Stimulated activated CD8-positive, alpha-beta memory T cell treated with anti-CD3 and anti-CD28 coated beads, Interleukin-7, amount 100 ng/mL, for 4 hours (primary cell): ENCODE results near the gene NSUN7.

Experiments
- DNase-seq, 2 donors: peaks; one replicate each; pipeline ENCODE4 v3.0.0-alpha.2; 2020; ENCODE audit warnings: low read depth in 2 of 2

The NSUN7 gene

GRCh38 chr4:40736910-40737309 lies 12.8 kb upstream of the NSUN7 start:
- DNase-seq = no peak

- DNase-seq = no peak
These were observed 11.9 kb upstream of the NSUN7 start for GRCh38 chr4:40737879-40738278.

GRCh38 chr4:40739347-40739746 lies 10.4 kb upstream of the NSUN7 start:
- DNase-seq = no peak

- no peak for DNase-seq
These were observed 5.5 kb upstream of the NSUN7 start for GRCh38 chr4:40744218-40744617.

- DNase-seq = no peak
These were observed 4.3 kb upstream of the NSUN7 start for GRCh38 chr4:40745285-40745984.

- no peak for DNase-seq
These were observed 2.4 kb upstream of the NSUN7 start for GRCh38 chr4:40747207-40747835.

GRCh38 chr4:40750461-40751258 lies 905 bp downstream of the NSUN7 start:
- no peak for DNase-seq

- no peak for DNase-seq
These were observed 5.9 kb downstream of the NSUN7 start for GRCh38 chr4:40755616-40756015.

GRCh38 chr4:40763228-40763716 lies 13.5 kb downstream of the NSUN7 start:
- no peak for DNase-seq

GRCh38 chr4:40769266-40769665 lies 19.5 kb downstream of the NSUN7 start:
- DNase-seq = no peak

GRCh38 chr4:40778090-40778489 lies 28.3 kb downstream of the NSUN7 start:
- no peak for DNase-seq

- DNase-seq = no peak
These were observed 33.1 kb downstream of the NSUN7 start for GRCh38 chr4:40782876-40783275.

GRCh38 chr4:40785727-40786126 lies 36.0 kb downstream of the NSUN7 start:
- no peak for DNase-seq

- DNase-seq = no peak
These were observed 38.6 kb downstream of the NSUN7 start for GRCh38 chr4:40788331-40788730.

GRCh38 chr4:40789031-40789430 lies 39.3 kb downstream of the NSUN7 start:
- DNase-seq = no peak

- DNase-seq = no peak
These were observed 40.0 kb downstream of the NSUN7 start for GRCh38 chr4:40789771-40790170.

GRCh38 chr4:40800064-40800463 lies 50.3 kb downstream of the NSUN7 start:
- no peak for DNase-seq

GRCh38 chr4:40804598-40804997 lies 54.8 kb downstream of the NSUN7 start:
- DNase-seq = no peak

GRCh38 chr4:40808926-40809457 lies 59.2 kb downstream of the NSUN7 start:
- no peak for DNase-seq

GRCh38 chr4:40811956-40812355 lies 62.2 kb downstream of the NSUN7 start:
- DNase-seq = no peak

GRCh38 chr4:40812386-40812785 lies 62.6 kb downstream of the NSUN7 start:
- DNase-seq = no peak

- no peak for DNase-seq
These were observed 63.1 kb downstream of the NSUN7 start for GRCh38 chr4:40812856-40813255.
